GM19043 (cell line): ENCODE results near the gene SPOCK1.

Experiments
- ATAC-seq: cut with Tn5 transposase; IDR thresholded peaks from one replicate; pipeline ENCODE4 v1.9.1; 2021; ENCODE audit warnings: low read depth; ENCODE audit not compliant: unreplicated experiment

Gene SPOCK1

GRCh38 chr5:137308311-137308710, 190.8 kb downstream of the SPOCK1 start:
- ATAC-seq, result no peak

GRCh38 chr5:137306903-137307302, 192.2 kb downstream of the SPOCK1 start:
- ATAC-seq, result no peak

- no peak for ATAC-seq
Measured at GRCh38 chr5:137305971-137306602, 193.0 kb downstream of the SPOCK1 start.

- ATAC-seq, result no peak
Measured at GRCh38 chr5:137304226-137304874, 194.8 kb downstream of the SPOCK1 start.

- ATAC-seq, result no peak
Measured at GRCh38 chr5:137303509-137303908, 195.6 kb downstream of the SPOCK1 start.

GRCh38 chr5:137300411-137301240, 198.5 kb downstream of the SPOCK1 start:
- no peak for ATAC-seq

GRCh38 chr5:137296213-137296781, 202.8 kb downstream of the SPOCK1 start:
- no peak for ATAC-seq

GRCh38 chr5:137294604-137295003, 204.5 kb downstream of the SPOCK1 start:
- ATAC-seq, result no peak

GRCh38 chr5:137292461-137293027, 206.6 kb downstream of the SPOCK1 start:
- ATAC-seq, result no peak

- ATAC-seq, result no peak
Measured at GRCh38 chr5:137291436-137291835, 207.7 kb downstream of the SPOCK1 start.

- ATAC-seq, result no peak
Measured at GRCh38 chr5:137291031-137291430, 208.1 kb downstream of the SPOCK1 start.

- no peak for ATAC-seq
Measured at GRCh38 chr5:137290373-137290772, 208.8 kb downstream of the SPOCK1 start.

GRCh38 chr5:137289856-137290255, 209.3 kb downstream of the SPOCK1 start:
- no peak for ATAC-seq

- ATAC-seq, result no peak
Measured at GRCh38 chr5:137287569-137287968, 211.6 kb downstream of the SPOCK1 start.

GRCh38 chr5:137286025-137286610, 213.0 kb downstream of the SPOCK1 start:
- no peak for ATAC-seq

- no peak for ATAC-seq
Measured at GRCh38 chr5:137283801-137284200, 215.3 kb downstream of the SPOCK1 start.

- no peak for ATAC-seq
Measured at GRCh38 chr5:137282216-137282615, 216.9 kb downstream of the SPOCK1 start.

- ATAC-seq, result no peak
Measured at GRCh38 chr5:137281201-137281600, 217.9 kb downstream of the SPOCK1 start.

GRCh38 chr5:137280656-137281055, 218.5 kb downstream of the SPOCK1 start:
- no peak for ATAC-seq

- no peak for ATAC-seq
Measured at GRCh38 chr5:137279521-137280231, 219.4 kb downstream of the SPOCK1 start.
